CD8-positive, alpha-beta memory T cell (primary cell): ENCODE results near the gene KRTAP12-3. TPM values are rescaled to one million over a fixed set of nuclear protein-coding genes. Genes with fewer than 3 reads are reported as not detected.
A peak's percentile ranks its signal among the peaks of the same experiment; 100 is the strongest.

ENCODE experiments used
- CTCF ChIA-PET: fragments of 350-600 bp; sonication (Branson Sonifier 250); formaldehyde crosslinking; loops from one replicate; lab custom pipeline; 2021; ENCODE audit warnings: antibody characterized with exemption; lab: Charles Lee
- POLR2A ChIA-PET: fragments of 350-600 bp; sonication (Branson Sonifier 250); formaldehyde crosslinking; loops from one replicate; lab custom pipeline; 2021; ENCODE audit warnings: antibody characterized with exemption; lab: Charles Lee
- DNase-seq, 5 donors: peaks; one replicate each; pipeline versions ENCODE4 v3.0.0 to v3.0.0-alpha.2; 2020 to 2022; ENCODE audit warnings: mixed read lengths in 1 of 5
- H3K27ac ChIP-seq: one replicate; pipeline ENCODE4 v1.7.0; 2013; ENCODE audit warnings: low read depth, mild to moderate bottlenecking, low read length, moderate library complexity
- H3K27me3 ChIP-seq: 2 replicates; pipeline ENCODE4 v1.7.0; 2013; ENCODE audit warnings: low read length, mild to moderate bottlenecking; ENCODE audit not compliant: insufficient read depth, poor library complexity, severe bottlenecking
- H3K36me3 ChIP-seq: 2 replicates; pipeline ENCODE4 v1.7.0; 2013; ENCODE audit warnings: mild to moderate bottlenecking, low read length, moderate library complexity; ENCODE audit not compliant: insufficient read depth
- H3K4me1 ChIP-seq: 2 replicates; pipeline ENCODE4 v1.7.0; 2013; ENCODE audit warnings: mild to moderate bottlenecking, low read length, moderate library complexity; ENCODE audit not compliant: insufficient read depth
- H3K4me3 ChIP-seq: 2 replicates; pipeline ENCODE4 v1.7.0; 2013; ENCODE audit warnings: mild to moderate bottlenecking, low read length
- H3K9me3 ChIP-seq: 2 replicates; pipeline ENCODE4 v1.7.0; 2013; ENCODE audit warnings: mild to moderate bottlenecking, low read length
- H3K27ac Mint-ChIP-seq, 8 donors: one replicate each; pipeline ENCODE4 v1.8.0; 2020 to 2021; ENCODE audit warnings: mixed read lengths in 8 of 8, mild to moderate bottlenecking in 6 of 8, inconsistent platforms in 3 of 8, moderate library complexity in 3 of 8
- H3K27me3 Mint-ChIP-seq, 2 donors: one replicate each; pipeline ENCODE4 v1.8.0; 2020 to 2021; ENCODE audit warnings: mixed read lengths in 2 of 2, mild to moderate bottlenecking in 1 of 2, moderate library complexity in 1 of 2
- H3K36me3 Mint-ChIP-seq, 3 donors: one replicate each; pipeline ENCODE4 v1.8.0; 2020 to 2021; ENCODE audit warnings: mixed read lengths in 3 of 3, inconsistent platforms in 1 of 3, mild to moderate bottlenecking in 1 of 3
- H3K4me1 Mint-ChIP-seq, 3 donors: one replicate each; pipeline ENCODE4 v1.8.0; 2020 to 2021; ENCODE audit warnings: mixed read lengths in 3 of 3, inconsistent platforms in 1 of 3, mild to moderate bottlenecking in 1 of 3
- H3K4me3 Mint-ChIP-seq, 7 donors: one replicate each; pipeline ENCODE4 v1.8.0; 2020 to 2021; ENCODE audit warnings: mixed read lengths in 7 of 7, mild to moderate bottlenecking in 6 of 7, moderate library complexity in 4 of 7, inconsistent platforms in 2 of 7
- H3K9me3 Mint-ChIP-seq, 5 donors: one replicate each; pipeline ENCODE4 v1.8.0; 2020 to 2022; ENCODE audit warnings: mixed read lengths in 5 of 5, mild to moderate bottlenecking in 3 of 5, moderate library complexity in 2 of 5, inconsistent platforms in 1 of 5
- polyA plus RNA-seq: library from polyadenylated mRNA; unstranded; fragments of 300-500 nt; fragmentation: Illumina TruSeq; gene quantifications from one replicate; pipeline ENCODE4 v1.2.3, GENCODE V29; 2021
- total RNA-seq, 2 experiments: library from RNA; stranded (reverse); gene quantifications; one replicate each; pipeline ENCODE4 v1.2.3, GENCODE V29; 2021

The KRTAP12-3 gene
- total and polyA plus RNA-seq, 3 experiments from 2014 or later = not detected

- H3K9me3 Mint-ChIP-seq = peaks cover 14 to 23% (median 18%) of the 10 kb centered on the region in 5 donors
Observed at GRCh38 chr21:44648557-44649311, 9.0 kb upstream of the KRTAP12-3 start.

GRCh38 chr21:44649521-44650100 lies 8.1 kb upstream of the KRTAP12-3 start:
- POLR2A ChIA-PET = no interaction called here
- peaks cover 14 to 30% (median 27%) of the 10 kb centered on the region in 3 donors for H3K4me1 Mint-ChIP-seq

More at GRCh38 chr21:44648557-44649311, 9.0 kb upstream of the KRTAP12-3 start:
- H3K9me3 ChIP-seq = no peaks in the 10 kb centered on the region
- no peak overlapping the region for H3K4me3 ChIP-seq
- DNase-seq = no peak
- no peaks in the 10 kb centered on the region for H3K36me3 ChIP-seq
- peaks cover 6% of the 10 kb centered on the region for H3K4me1 ChIP-seq
- CTCF ChIA-PET = interaction anchor here (1.1 to 1.4 kb wide), 3 partner anchors 10 to 138 kb away, joined by 3 to 4 read pairs (median 3); no protein-coding TSS in a partner anchor
- H3K4me1 Mint-ChIP-seq = peaks cover 6 to 21% (median 18%) of the 10 kb centered on the region in 3 donors
- no peak overlapping the region for H3K27ac ChIP-seq
- H3K4me3 Mint-ChIP-seq = peak overlapping the region in 1 of 7 donors; percentile 59
- POLR2A ChIA-PET = no interaction called here
- peaks cover 0 to 11% (median 5%) of the 10 kb centered on the region in 3 donors for H3K36me3 Mint-ChIP-seq
- H3K27me3 ChIP-seq = no peaks in the 10 kb centered on the region
- H3K27me3 Mint-ChIP-seq = no peaks in the 10 kb centered on the region
- H3K27ac Mint-ChIP-seq = peak overlapping the region in 1 of 8 donors; percentile 58

GRCh38 chr21:44650265-44650972 lies 7.3 kb upstream of the KRTAP12-3 start:
- Mint-ChIP-seq H3K27me3 (no peaks in the 10 kb centered on the region), H3K36me3 (no peaks in the 10 kb centered on the region), H3K9me3 (peaks cover 0 to 10% (median 9%) of the 10 kb centered on the region in 5 donors), H3K4me1 (peaks cover 20 to 38% (median 34%) of the 10 kb centered on the region in 3 donors), H3K27ac (peak overlapping the region in 4 of 8 donors; percentile 22 to 78 (median 54)), H3K4me3 (no peak overlapping the region)
- Histone ChIP-seq H3K27me3 (no peaks in the 10 kb centered on the region), H3K27ac (no peak overlapping the region), H3K36me3 (no peaks in the 10 kb centered on the region), H3K9me3 (no peaks in the 10 kb centered on the region), H3K4me1 (peaks cover 23% of the 10 kb centered on the region), H3K4me3 (no peak overlapping the region)
- ChIA-PET CTCF (interaction anchor here (1.4 kb wide), 1 partner anchor 140 kb away, joined by 4 read pairs; no protein-coding TSS in a partner anchor), POLR2A (no interaction called here)
- no peak for DNase-seq

More at GRCh38 chr21:44649521-44650100, 8.1 kb upstream of the KRTAP12-3 start:
- CTCF ChIA-PET = interaction anchor here (1.1 to 1.4 kb wide), 3 partner anchors 9 to 139 kb away, joined by 3 to 4 read pairs (median 3); no protein-coding TSS in a partner anchor
- Mint-ChIP-seq H3K27me3 (no peaks in the 10 kb centered on the region), H3K27ac (peak overlapping the region in 2 of 8 donors; percentile 22 to 47), H3K36me3 (peaks cover 0 to 6% (median 4%) of the 10 kb centered on the region in 3 donors), H3K9me3 (peaks cover 6 to 15% (median 14%) of the 10 kb centered on the region in 5 donors), H3K4me3 (no peak overlapping the region)
- Histone ChIP-seq H3K4me3 (no peak overlapping the region), H3K36me3 (no peaks in the 10 kb centered on the region), H3K27me3 (no peaks in the 10 kb centered on the region), H3K27ac (no peak overlapping the region), H3K4me1 (peaks cover 15% of the 10 kb centered on the region), H3K9me3 (no peaks in the 10 kb centered on the region)
- DNase-seq = no peak

- H3K36me3 ChIP-seq = no peaks in the 10 kb centered on the region
- no peak for DNase-seq
- H3K4me3 Mint-ChIP-seq = no peak overlapping the region
- POLR2A ChIA-PET = no interaction called here
- H3K4me1 Mint-ChIP-seq = peaks cover 23 to 45% (median 39%) of the 10 kb centered on the region in 3 donors
- no peaks in the 10 kb centered on the region for H3K27me3 Mint-ChIP-seq
- CTCF ChIA-PET = no interaction called here
- peaks cover 1% of the 10 kb centered on the region for H3K9me3 ChIP-seq
- no peak overlapping the region for H3K27ac ChIP-seq
- peak overlapping the region in 5 of 8 donors; percentile 33 to 79 (median 73) for H3K27ac Mint-ChIP-seq
- H3K9me3 Mint-ChIP-seq = peaks cover 0 to 11% (median 7%) of the 10 kb centered on the region in 5 donors
- peaks cover 30% of the 10 kb centered on the region for H3K4me1 ChIP-seq
- no peak overlapping the region for H3K4me3 ChIP-seq
- H3K27me3 ChIP-seq = no peaks in the 10 kb centered on the region
- peaks cover 0 to under 1% (median under 1%) of the 10 kb centered on the region in 3 donors for H3K36me3 Mint-ChIP-seq
Observed at GRCh38 chr21:44650973-44651675, 6.6 kb upstream of the KRTAP12-3 start.

DNA sequence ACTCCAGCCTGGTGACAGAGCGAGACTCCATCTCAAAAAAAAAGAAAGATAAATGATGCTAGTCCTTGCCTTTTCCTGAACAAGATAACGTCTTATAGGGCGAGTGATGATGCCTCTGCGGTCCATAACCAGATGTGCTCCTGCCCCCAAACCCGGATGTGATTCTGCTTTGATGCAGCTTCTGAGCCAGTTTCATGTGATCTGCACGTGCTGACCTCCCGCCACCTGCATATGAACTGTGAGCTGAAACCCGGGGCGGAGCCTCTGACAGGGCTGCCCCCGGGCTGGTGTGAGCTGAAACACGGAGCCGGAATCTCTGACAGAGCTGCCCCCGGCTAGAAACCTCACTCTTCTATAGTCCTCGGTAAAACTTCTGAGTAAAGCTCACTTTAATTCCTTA lies 4.6 kb upstream of the KRTAP12-3 start:
- Mint-ChIP-seq H3K4me3 (no peak overlapping the region), H3K4me1 (peaks cover 43 to 58% (median 54%) of the 10 kb centered on the region in 3 donors), H3K9me3 (peaks cover 11 to 25% (median 14%) of the 10 kb centered on the region in 5 donors), H3K27me3 (peaks cover 0 to 2% of the 10 kb centered on the region in 2 donors), H3K36me3 (peaks cover 3 to 14% (median 13%) of the 10 kb centered on the region in 3 donors), H3K27ac (peak overlapping the region; percentile 84 to 98 (median 95))
- peak in 1 of 5 donors; percentile 20 for DNase-seq
- Histone ChIP-seq H3K9me3 (peaks cover 9% of the 10 kb centered on the region), H3K27me3 (no peaks in the 10 kb centered on the region), H3K27ac (no peak overlapping the region), H3K36me3 (no peaks in the 10 kb centered on the region), H3K4me1 (peaks cover 48% of the 10 kb centered on the region), H3K4me3 (no peak overlapping the region)
- ChIA-PET POLR2A (interaction anchor here (0.7 to 1.3 kb wide), 2 partner anchors 34 to 274 kb away, joined by 4 to 6 read pairs; no protein-coding TSS in a partner anchor), CTCF (interaction anchor here (1.3 kb wide), 1 partner anchor 34 kb away, joined by 5 read pairs; no protein-coding TSS in a partner anchor)

GRCh38 chr21:44653656-44654575 lies 3.8 kb upstream of the KRTAP12-3 start:
- H3K4me3 ChIP-seq = no peak overlapping the region
- H3K9me3 Mint-ChIP-seq = peaks cover 11 to 25% (median 14%) of the 10 kb centered on the region in 5 donors
- CTCF ChIA-PET = interaction anchor here (1.1 to 1.3 kb wide), 2 partner anchors 35 to 143 kb away, joined by 3 to 5 read pairs; no protein-coding TSS in a partner anchor
- peak; percentile 56 to 88 (median 85) for DNase-seq
- H3K4me3 Mint-ChIP-seq = peak overlapping the region; percentile 55 to 79 (median 71)
- no peaks in the 10 kb centered on the region for H3K27me3 ChIP-seq
- peaks cover 56% of the 10 kb centered on the region for H3K4me1 ChIP-seq
- POLR2A ChIA-PET = interaction anchor here (0.7 to 1.3 kb wide), 2 partner anchors 35 to 274 kb away, joined by 4 to 6 read pairs; no protein-coding TSS in a partner anchor
- H3K36me3 ChIP-seq = no peaks in the 10 kb centered on the region
- peaks cover 9% of the 10 kb centered on the region for H3K9me3 ChIP-seq
- peaks cover 51 to 66% (median 62%) of the 10 kb centered on the region in 3 donors for H3K4me1 Mint-ChIP-seq
- peak overlapping the region; percentile 84 to 98 (median 95) for H3K27ac Mint-ChIP-seq
- peaks cover 3 to 14% (median 13%) of the 10 kb centered on the region in 3 donors for H3K36me3 Mint-ChIP-seq
- H3K27me3 Mint-ChIP-seq = peaks cover 0 to 4% of the 10 kb centered on the region in 2 donors
- no peak overlapping the region for H3K27ac ChIP-seq
